ENCODE data around the gene LAMA3. TPM values are rescaled to one million over a fixed set of nuclear protein-coding genes. Genes with fewer than 3 reads are reported as not detected.

Gene LAMA3
- total and polyA plus RNA-seq, 8 donors: 2.1 to 13.9 (median 5.1) TPM

GRCh38 chr18:23927821-23928746, 238.8 kb downstream of the LAMA3 start:
- no peaks in the 10 kb centered on the region for H3K9me3 ChIP-seq
- H3K36me3 ChIP-seq: no peaks in the 10 kb centered on the region
- 42 to 49% methylated on average over 13 of the region's 13 CpGs for WGBS, 2 donors
- no peak for TF ChIP-seq CTCF (IDR thresholded peaks at IDR 0.05)
- H3K27me3 ChIP-seq: no peaks in the 10 kb centered on the region
- FAIRE-seq (no peak), DNase-seq (no peak), ATAC-seq (peak in 3 of 4 donors; percentile 23 to 71 (median 65))
- H3K4me3 ChIP-seq: no peak overlapping the region
- intact Hi-C loops (cut with DNase I): no loop called here
- no peak overlapping the region for H3K27ac ChIP-seq
- H3K4me1 ChIP-seq: peaks cover 0 to 4% (median 0%) of the 10 kb centered on the region in 3 donors

- no peak for TF ChIP-seq CTCF (IDR thresholded peaks at IDR 0.05)
- no peak overlapping the region for H3K27ac ChIP-seq
- FAIRE-seq (no peak), DNase-seq (no peak), ATAC-seq (no peak)
- H3K4me3 ChIP-seq: no peak overlapping the region
- intact Hi-C loops (cut with DNase I): no loop called here
- no peaks in the 10 kb centered on the region for H3K27me3 ChIP-seq
- H3K36me3 ChIP-seq: no peaks in the 10 kb centered on the region
- no peaks in the 10 kb centered on the region for H3K9me3 ChIP-seq
- H3K4me1 ChIP-seq: peaks cover 0 to 4% (median 0%) of the 10 kb centered on the region in 3 donors
- WGBS, 2 donors: 95% methylated on average over 5 of the region's 5 CpGs
Observed at GRCh38 chr18:23929362-23929930, 240.2 kb downstream of the LAMA3 start.

GRCh38 chr18:23930002-23930401, 240.7 kb downstream of the LAMA3 start:
- FAIRE-seq (no peak), ATAC-seq (no peak), DNase-seq (no peak)
- H3K9me3 ChIP-seq: no peaks in the 10 kb centered on the region
- intact Hi-C loops (cut with DNase I): no loop called here
- peaks cover 0 to 4% (median 0%) of the 10 kb centered on the region in 3 donors for H3K4me1 ChIP-seq
- no peak overlapping the region for H3K27ac ChIP-seq
- H3K27me3 ChIP-seq: no peaks in the 10 kb centered on the region
- 96 to 98% methylated on average over 1 of the region's 1 CpG for WGBS, 2 donors
- no peaks in the 10 kb centered on the region for H3K36me3 ChIP-seq
- TF ChIP-seq CTCF (IDR thresholded peaks at IDR 0.05): no peak
- no peak overlapping the region for H3K4me3 ChIP-seq

- intact Hi-C loops (cut with DNase I): no loop called here
- Histone ChIP-seq H3K9me3 (no peaks in the 10 kb centered on the region), H3K4me1 (peaks cover 0 to 4% (median 0%) of the 10 kb centered on the region in 3 donors), H3K36me3 (no peaks in the 10 kb centered on the region), H3K4me3 (no peak overlapping the region), H3K27me3 (no peaks in the 10 kb centered on the region), H3K27ac (no peak overlapping the region)
- TF ChIP-seq CTCF (IDR thresholded peaks at IDR 0.05): no peak
- ATAC-seq (no peak), FAIRE-seq (no peak), DNase-seq (no peak)
- WGBS, 2 donors: 65 to 68% methylated on average over 8 of the region's 8 CpGs
Observed at GRCh38 chr18:23932385-23933067, 243.3 kb downstream of the LAMA3 start.
